ENCODE measurements around the gene MUS81. TPM values are rescaled to one million over a fixed set of nuclear protein-coding genes. Genes with fewer than 3 reads are reported as not detected.

The MUS81 gene
- total and polyA plus RNA-seq, 2 of the 4 experiments (the other 2 are of a cell fraction): 23.7 to 47.9 TPM

DNA sequence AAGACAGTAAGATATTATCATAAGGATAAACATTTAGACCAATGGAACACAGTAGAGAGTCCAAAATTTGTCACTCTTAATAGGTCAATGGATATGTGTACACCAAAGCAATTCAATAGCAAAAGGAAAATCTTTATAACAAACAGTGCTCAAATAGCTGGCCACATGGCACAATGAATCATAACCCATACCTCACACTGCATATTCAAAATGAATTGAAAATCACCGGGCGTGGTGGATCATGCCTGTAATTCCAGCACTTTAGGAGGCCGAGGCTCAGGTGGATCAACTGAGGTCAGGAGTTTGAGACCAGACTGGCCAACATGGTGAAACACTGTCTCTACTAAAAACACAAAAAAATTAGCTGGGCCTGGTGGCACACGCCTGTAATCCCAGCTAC is 18.1 kb upstream of the MUS81 start (continued):
- TF ChIP-seq, protein P1, sequence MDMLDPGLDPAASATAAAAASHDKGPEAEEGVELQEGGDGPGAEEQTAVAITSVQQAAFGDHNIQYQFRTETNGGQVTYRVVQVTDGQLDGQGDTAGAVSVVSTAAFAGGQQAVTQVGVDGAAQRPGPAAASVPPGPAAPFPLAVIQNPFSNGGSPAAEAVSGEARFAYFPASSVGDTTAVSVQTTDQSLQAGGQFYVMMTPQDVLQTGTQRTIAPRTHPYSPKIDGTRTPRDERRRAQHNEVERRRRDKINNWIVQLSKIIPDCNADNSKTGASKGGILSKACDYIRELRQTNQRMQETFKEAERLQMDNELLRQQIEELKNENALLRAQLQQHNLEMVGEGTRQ (IDR thresholded peaks at IDR 0.05; ENCODE audit: low read depth, low read length): no peak
- TF ChIP-seq CHD1 (IDR thresholded peaks at IDR 0.05; ENCODE audit: low read depth, low read length) (no peak), RCOR1 (IDR thresholded peaks at IDR 0.05; ENCODE audit: insufficient replicate concordance, low read length) (no peak), RAD21 (IDR thresholded peaks at IDR 0.05; ENCODE audit: low read length) (no peak)

- BruUV-seq (replicated peaks): no TSS peak
- in situ Hi-C loops (cut with MboI; ENCODE audit: low sequenced_read_pairs): no loop called here
- no peaks in the 10 kb centered on the region for H3K27me3 ChIP-seq (ENCODE audit: control insufficient read depth, insufficient read depth, low read length)
- TF ChIP-seq RFX5 (IDR thresholded peaks at IDR 0.05; ENCODE audit: low read depth, low read length) (no peak), NFE2L2 (IDR thresholded peaks at IDR 0.05; ENCODE audit: low read depth, low read length) (no peak), CHD1 (IDR thresholded peaks at IDR 0.05; ENCODE audit: low read depth, low read length) (no peak), RAD21 (IDR thresholded peaks at IDR 0.05; ENCODE audit: low read length) (no peak), MXI1 (IDR thresholded peaks at IDR 0.05; ENCODE audit: borderline replicate concordance, low read depth, low read length) (no peak), MAFK (IDR thresholded peaks at IDR 0.05; ENCODE audit: low read depth, low read length) (no peak), BHLHE40 (IDR thresholded peaks at IDR 0.05; ENCODE audit: low read depth, low read length) (no peak), SMC3 (IDR thresholded peaks at IDR 0.05; ENCODE audit: low read depth, low read length) (no peak), CTCF (conservative IDR thresholded peaks at IDR 0.05; ENCODE audit: low read depth, low read length) (no peak), CEBPB (IDR thresholded peaks at IDR 0.05; ENCODE audit: low read depth, low read length) (no peak), MAZ (IDR thresholded peaks at IDR 0.05; ENCODE audit: borderline replicate concordance, low read depth, low read length) (no peak), FOS (IDR thresholded peaks at IDR 0.05; ENCODE audit: low read depth, low read length) (no peak)
- TF ChIP-seq, protein P2, sequence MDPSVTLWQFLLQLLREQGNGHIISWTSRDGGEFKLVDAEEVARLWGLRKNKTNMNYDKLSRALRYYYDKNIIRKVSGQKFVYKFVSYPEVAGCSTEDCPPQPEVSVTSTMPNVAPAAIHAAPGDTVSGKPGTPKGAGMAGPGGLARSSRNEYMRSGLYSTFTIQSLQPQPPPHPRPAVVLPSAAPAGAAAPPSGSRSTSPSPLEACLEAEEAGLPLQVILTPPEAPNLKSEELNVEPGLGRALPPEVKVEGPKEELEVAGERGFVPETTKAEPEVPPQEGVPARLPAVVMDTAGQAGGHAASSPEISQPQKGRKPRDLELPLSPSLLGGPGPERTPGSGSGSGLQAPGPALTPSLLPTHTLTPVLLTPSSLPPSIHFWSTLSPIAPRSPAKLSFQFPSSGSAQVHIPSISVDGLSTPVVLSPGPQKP (IDR thresholded peaks at IDR 0.05; ENCODE audit: borderline replicate concordance, low read depth, low read length): no peak
These were observed 16.4 kb upstream of the MUS81 start for GRCh38 chr11:65843811-65844210.

More at GRCh38 chr11:65843811-65844210, 16.4 kb upstream of the MUS81 start:
- Histone ChIP-seq H3K14ac (replicated peaks; ENCODE audit: low read depth, low read length) (no peak overlapping the region), H3K18ac (ENCODE audit: low read depth, low read length) (no peak overlapping the region), H3K36me3 (ENCODE audit: control insufficient read depth, insufficient read depth, low read length) (no peaks in the 10 kb centered on the region), H2BK20ac (ENCODE audit: low read depth, low read length) (no peak overlapping the region), H3K4ac (ENCODE audit: low read depth, low read length) (no peak overlapping the region), H3K27ac (ENCODE audit: insufficient read depth, low read length) (no peak overlapping the region), H3K9me3 (ENCODE audit: control insufficient read depth, insufficient read depth, low read length) (no peaks in the 10 kb centered on the region), H3K23ac (ENCODE audit: low read depth, low read length) (no peak overlapping the region), H3K4me2 (ENCODE audit: low read depth, low read length) (no peak overlapping the region), H2AK5ac (ENCODE audit: low read depth, low read length) (no peak overlapping the region), H3K4me3 (ENCODE audit: insufficient read depth, low read depth, low read length) (no peak overlapping the region), H2BK5ac (ENCODE audit: low read depth, low read length, poor library complexity, severe bottlenecking) (no peak overlapping the region), H4K20me1 (ENCODE audit: insufficient read depth, low read length) (no peaks in the 10 kb centered on the region), H3K9ac (ENCODE audit: low read depth, low read length) (no peak overlapping the region), H3K79me1 (ENCODE audit: low read depth in 1 of 2, low read length in 2 of 2) (no peaks in the 10 kb centered on the region), H3K4me1 (ENCODE audit: control insufficient read depth, insufficient read depth, low read length) (no peaks in the 10 kb centered on the region), H2AK9ac (replicated peaks; ENCODE audit: low read depth, low read length, poor library complexity) (no peak overlapping the region), H4K91ac (ENCODE audit: insufficient read depth, low read depth, low read length) (no peak overlapping the region), H3K56ac (ENCODE audit: extremely low read depth, insufficient read depth, low read length) (no peak overlapping the region), H4K8ac (ENCODE audit: low read depth in 2 of 2, low read length in 2 of 2) (no peak overlapping the region), H3K9me1 (ENCODE audit: insufficient read depth, low read length) (no peaks in the 10 kb centered on the region), H2AFZ (replicated peaks; ENCODE audit: low read length, poor library complexity) (no peak overlapping the region), H4K5ac (ENCODE audit: low read depth, low read length) (no peak overlapping the region), H2BK15ac (ENCODE audit: low read depth, low read length) (no peak overlapping the region), H2BK120ac (ENCODE audit: low read depth, low read length) (no peak overlapping the region)
- CTCF ChIA-PET: no interaction called here
- WGBS, 2 experiments (ENCODE audit: extremely low coverage in 2 of 2, insufficient read length in 1 of 2): no CpG with 5 or more reads among the region's 3 CpGs
- intact Hi-C loops (cut with micrococcal nuclease) (no loop called here), dilution Hi-C loops (cut with HindIII; ENCODE audit: low sequenced_read_pairs, unreplicated experiment) (no loop called here)
- no peak for DNase-seq
- ATAC-seq (ENCODE audit: low read depth): no peak
- POLR2A ChIA-PET (ENCODE audit: unreplicated experiment): no interaction called here

All from IMR-90 (cell line).